Suprapubic skin (tissue), 4 donors: ENCODE data around the gene TEX36. TPM values are rescaled to one million over a fixed set of nuclear protein-coding genes. Genes with fewer than 3 reads are reported as not detected.

Experiments
- DNase-seq, 2 donors: peaks; one replicate each; pipeline ENCODE4 v3.0.0-alpha.2; 2019; ENCODE audit warnings: low spot score in 2 of 2
- H3K27ac ChIP-seq: fragments of 200-600 bp; sonication (generic); one replicate; pipeline ENCODE4 v1.5.1; 2019
- H3K27me3 ChIP-seq: fragments of 200-600 bp; sonication (generic); one replicate; pipeline ENCODE4 v1.5.1; 2019
- H3K36me3 ChIP-seq: fragments of 200-600 bp; sonication (generic); one replicate; pipeline ENCODE4 v1.5.1; 2019
- H3K4me1 ChIP-seq: fragments of 200-600 bp; sonication (generic); one replicate; pipeline ENCODE4 v1.5.1; 2019
- H3K4me3 ChIP-seq: fragments of 200-600 bp; sonication (generic); one replicate; pipeline ENCODE4 v1.5.1; 2019; ENCODE audit warnings: mild to moderate bottlenecking
- H3K9me3 ChIP-seq: fragments of 200-600 bp; sonication (generic); one replicate; pipeline ENCODE4 v1.5.1; 2019
- CTCF ChIP-seq, 2 donors: fragments of 200-600 bp in 1 of 2; fragments of 450-650 bp in 1 of 2; sonication (generic) in 1 of 2; IDR thresholded peaks; one replicate each; pipeline ENCODE4 v1.5.1; 2016 to 2019; ENCODE audit warnings: antibody characterized with exemption in 2 of 2, mild to moderate bottlenecking in 1 of 2, moderate library complexity in 1 of 2
- EP300 ChIP-seq: sonication (generic); formaldehyde crosslinking; IDR thresholded peaks from one replicate; pipeline ENCODE4 v1.6.1; 2017; ENCODE audit warnings: antibody characterized with exemption
- POLR2A ChIP-seq, 2 donors: fragments of 450-650 bp; IDR thresholded peaks; one replicate each; pipeline ENCODE4 v1.6.1; 2017; ENCODE audit warnings: antibody characterized with exemption in 2 of 2, mild to moderate bottlenecking in 2 of 2, moderate library complexity in 2 of 2
- POLR2AphosphoS5 ChIP-seq, 3 donors: sonication (generic); formaldehyde crosslinking; IDR thresholded peaks; one replicate each; pipeline ENCODE4 v1.6.1; 2017; ENCODE audit warnings: antibody characterized with exemption in 3 of 3
- WGBS: methylation state at CpG from one replicate; pipeline ENCODE4 v1.1.5; 2018; 5-methylcytosine and 5-hydroxymethylcytosine counted together
- total RNA-seq, 4 donors: library from RNA; depleted of rRNA; stranded (reverse); fragments of >200 nt; gene quantifications; one replicate each; pipeline ENCODE4 v1.1.0, GENCODE V29; 2016

The TEX36 gene
- total RNA-seq, 4 donors from 2014 or later = not detected

GRCh38 chr10:125679436-125679835 is 3.5 kb downstream of the TEX36 start:
- WGBS = 64% methylated on average over 11 of the region's 11 CpGs
- TF ChIP-seq CTCF (IDR thresholded peaks at IDR 0.05) (no peak), POLR2AphosphoS5 (IDR thresholded peaks at IDR 0.05) (no peak), POLR2A (IDR thresholded peaks at IDR 0.05) (no peak), EP300 (no peak)

DNA sequence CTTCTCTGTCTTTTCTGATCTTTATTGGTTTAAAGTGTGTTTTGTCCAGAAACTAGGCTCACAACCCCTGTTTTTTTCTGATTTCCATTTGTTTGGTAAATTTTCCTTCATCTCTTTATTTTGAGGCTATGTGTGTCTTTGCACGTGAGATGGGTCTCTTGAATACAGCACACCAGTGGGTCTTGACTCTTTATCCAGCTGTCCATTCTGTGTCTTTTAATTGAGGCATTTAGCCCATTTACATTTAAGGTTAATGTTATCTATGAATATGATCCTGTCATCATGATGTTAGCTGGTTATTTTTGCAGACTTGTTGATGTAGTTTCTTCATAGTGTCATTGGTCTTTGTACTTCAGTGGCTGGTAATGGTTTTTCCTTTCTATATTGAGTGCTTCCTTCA is 10.1 kb downstream of the TEX36 start:
- 77% methylated on average over 1 of the region's 1 CpG for WGBS
- no peak for DNase-seq
- H3K4me1 ChIP-seq = no peaks in the 10 kb centered on the region
- no peaks in the 10 kb centered on the region for H3K27me3 ChIP-seq
- no peaks in the 10 kb centered on the region for H3K36me3 ChIP-seq
- no peak for TF ChIP-seq POLR2AphosphoS5 (IDR thresholded peaks at IDR 0.05)
- no peak for TF ChIP-seq EP300
- no peak for TF ChIP-seq CTCF (IDR thresholded peaks at IDR 0.05)
- TF ChIP-seq POLR2A (IDR thresholded peaks at IDR 0.05) = no peak
- H3K9me3 ChIP-seq = peaks cover 4% of the 10 kb centered on the region
- no peak overlapping the region for H3K4me3 ChIP-seq
- no peak overlapping the region for H3K27ac ChIP-seq

More at GRCh38 chr10:125679436-125679835, 3.5 kb downstream of the TEX36 start:
- Histone ChIP-seq H3K36me3 (no peaks in the 10 kb centered on the region), H3K9me3 (no peaks in the 10 kb centered on the region), H3K27me3 (no peaks in the 10 kb centered on the region), H3K4me1 (no peaks in the 10 kb centered on the region), H3K4me3 (no peak overlapping the region), H3K27ac (no peak overlapping the region)
- no peak for DNase-seq

DNA sequence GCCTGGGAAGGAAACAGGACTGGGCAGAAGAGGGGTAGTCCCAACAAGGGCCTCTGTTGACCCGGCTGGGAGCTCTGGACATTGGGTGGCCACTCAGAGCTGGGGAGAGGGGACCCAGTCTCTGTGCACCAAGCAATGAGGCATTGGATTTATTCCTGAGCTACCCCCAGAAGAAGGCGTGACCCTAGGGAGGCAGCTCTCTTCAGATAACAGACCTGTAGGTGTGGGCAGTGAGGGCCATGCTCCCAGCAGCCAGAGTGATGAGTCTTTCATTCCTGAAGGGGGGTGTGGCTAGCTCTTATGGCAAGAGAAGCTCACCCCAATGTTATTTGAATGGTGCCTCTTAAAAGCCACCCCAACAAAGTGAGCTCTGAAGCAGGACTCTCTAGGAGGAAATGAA is 20.4 kb downstream of the TEX36 start:
- no peaks in the 10 kb centered on the region for H3K36me3 ChIP-seq
- no peak overlapping the region for H3K4me3 ChIP-seq
- no peak for DNase-seq
- no peaks in the 10 kb centered on the region for H3K9me3 ChIP-seq
- no peak overlapping the region for H3K27ac ChIP-seq
- H3K4me1 ChIP-seq = peaks cover 4% of the 10 kb centered on the region
- H3K27me3 ChIP-seq = no peaks in the 10 kb centered on the region
- no peak for TF ChIP-seq CTCF (IDR thresholded peaks at IDR 0.05)
- no peak for TF ChIP-seq EP300
- no peak for TF ChIP-seq POLR2AphosphoS5 (IDR thresholded peaks at IDR 0.05)
- TF ChIP-seq POLR2A (IDR thresholded peaks at IDR 0.05) = no peak
- WGBS = 88% methylated on average over 2 of the region's 2 CpGs

DNA sequence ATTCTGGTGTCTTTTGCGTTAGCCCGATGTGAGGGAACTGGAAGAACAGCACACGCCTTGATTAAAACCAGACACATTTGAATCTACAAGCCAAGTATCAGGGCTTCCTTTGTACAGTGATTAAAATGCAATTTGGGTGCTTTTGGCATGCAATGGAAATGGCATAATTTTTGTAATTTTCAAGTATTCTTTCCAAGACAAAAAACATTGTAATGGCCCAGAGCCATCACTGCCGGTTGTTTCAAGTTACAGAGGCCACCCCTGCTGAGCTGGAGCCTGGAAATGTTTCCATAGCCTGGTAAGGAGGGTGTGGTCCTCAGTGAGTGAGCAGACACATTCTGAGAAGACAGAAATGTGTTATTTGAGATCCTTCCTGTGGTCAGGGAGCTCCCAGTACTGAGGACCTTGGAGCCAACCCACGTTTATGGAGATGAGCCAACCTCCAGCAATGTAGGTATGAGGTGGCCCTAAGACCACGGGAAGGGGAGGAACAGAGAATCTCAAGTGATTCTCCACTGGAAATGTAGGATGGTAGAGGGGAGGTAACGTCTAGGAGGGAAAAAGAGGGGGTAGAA is 20.9 kb downstream of the TEX36 start:
- no peak for TF ChIP-seq POLR2AphosphoS5 (IDR thresholded peaks at IDR 0.05)
- no peak for TF ChIP-seq POLR2A (IDR thresholded peaks at IDR 0.05)
- TF ChIP-seq CTCF (IDR thresholded peaks at IDR 0.05) = no peak
- Histone ChIP-seq H3K27ac (no peak overlapping the region), H3K27me3 (no peaks in the 10 kb centered on the region), H3K4me3 (no peak overlapping the region), H3K9me3 (no peaks in the 10 kb centered on the region), H3K36me3 (no peaks in the 10 kb centered on the region), H3K4me1 (peaks cover 4% of the 10 kb centered on the region)
- 32% methylated on average over 7 of the region's 7 CpGs for WGBS
- no peak for DNase-seq

DNA sequence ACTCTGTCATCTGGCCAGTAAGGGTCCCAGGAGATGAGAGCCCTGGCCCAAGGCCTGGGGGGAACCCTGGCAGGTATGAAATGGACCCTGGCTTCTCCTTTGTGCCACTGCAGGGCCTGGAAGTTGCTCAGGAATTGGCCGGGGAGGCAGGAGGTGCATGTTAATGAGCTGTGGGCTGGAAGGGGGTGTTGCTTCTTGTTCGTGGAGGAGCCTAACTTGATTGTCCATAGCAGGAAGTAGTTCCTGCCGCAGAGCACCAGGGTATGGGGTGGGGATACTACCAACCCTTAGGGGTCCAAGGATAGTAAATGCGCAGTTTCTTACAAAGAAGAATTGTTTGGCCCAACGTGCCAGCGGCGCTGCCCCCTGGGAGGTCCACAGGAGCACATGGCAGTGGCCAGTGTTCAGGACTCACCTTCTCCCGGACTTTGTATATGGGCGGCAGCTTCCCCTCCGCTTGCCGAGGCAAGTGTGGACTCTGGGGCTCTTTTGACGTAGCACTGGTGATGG is 21.5 kb downstream of the TEX36 start:
- no peak for TF ChIP-seq POLR2A (IDR thresholded peaks at IDR 0.05)
- TF ChIP-seq CTCF (IDR thresholded peaks at IDR 0.05) = no peak
- peaks cover 4% of the 10 kb centered on the region for H3K4me1 ChIP-seq
- no peak overlapping the region for H3K27ac ChIP-seq
- no peaks in the 10 kb centered on the region for H3K36me3 ChIP-seq
- no peaks in the 10 kb centered on the region for H3K9me3 ChIP-seq
- 66% methylated on average over 6 of the region's 12 CpGs for WGBS
- DNase-seq = no peak
- H3K27me3 ChIP-seq = no peaks in the 10 kb centered on the region
- H3K4me3 ChIP-seq = no peak overlapping the region
